B cell (primary cell): Measurements from ENCODE around the gene ARHGEF7. TPM values are rescaled to one million over a fixed set of nuclear protein-coding genes. Genes with fewer than 3 reads are reported as not detected.

ENCODE experiments used
- ATAC-seq: fragments of 200-7000 bp; cut with Tn5 transposase; one replicate; pipeline ENCODE4 v1.10.0; 2021; ENCODE audit warnings: low read depth, mild to moderate bottlenecking, moderate number of reproducible peaks, moderate library complexity
- CTCF ChIA-PET: fragments of 350-600 bp; sonication (Branson Sonifier 250); formaldehyde crosslinking; loops from one replicate; lab custom pipeline; 2021; ENCODE audit warnings: antibody characterized with exemption, inconsistent platforms; lab: Charles Lee
- POLR2A ChIA-PET: fragments of 350-600 bp; sonication (Branson Sonifier 250); formaldehyde crosslinking; loops from one replicate; lab custom pipeline; 2021; ENCODE audit warnings: antibody characterized with exemption; lab: Charles Lee
- DNase-seq: peaks from one replicate; pipeline ENCODE4 v3.0.0; 2013
- H2AFZ ChIP-seq: 2 replicates; pipeline ENCODE4 v1.6.1; 2012; ENCODE audit warnings: mild to moderate bottlenecking, low read depth, low read length; ENCODE audit not compliant: insufficient read depth, poor library complexity, severe bottlenecking
- H3K27ac ChIP-seq, 2 donors: 1 replicate in 1 of 2; 2 replicates in 1 of 2; pipeline ENCODE4 v1.5.1; 2012 to 2013; ENCODE audit warnings: low read length in 2 of 2, mild to moderate bottlenecking in 2 of 2, moderate library complexity in 1 of 2
- H3K27me3 ChIP-seq, 4 experiments: fragments of 200-600 bp in 1 of 4; sonication (generic) in 1 of 4; replicated peaks in 1 of 4; 1 replicate in 2 of 4; 2 replicates in 2 of 4; pipeline versions ENCODE4 v1.6.1 to v1.7.0; 2013 to 2016; ENCODE audit warnings: low read length in 3 of 4, mild to moderate bottlenecking in 2 of 4, mixed read lengths in 1 of 4, moderate library complexity in 1 of 4; ENCODE audit not compliant: insufficient read depth in 4 of 4, control insufficient read depth in 3 of 4; ENCODE audit errors: control extremely low read depth in 1 of 4
- H3K36me3 ChIP-seq, 2 experiments: replicated peaks in 1 of 2; 1 replicate in 1 of 2; 2 replicates in 1 of 2; pipeline versions ENCODE4 v1.6.1 to v1.7.1; 2013; ENCODE audit warnings: low read length in 1 of 2; ENCODE audit not compliant: insufficient read depth in 2 of 2, control insufficient read depth in 1 of 2; ENCODE audit errors: control extremely low read depth in 1 of 2, extremely low read depth in 1 of 2
- H3K4me1 ChIP-seq, 2 donors: fragments of 200-600 bp in 1 of 2; sonication (generic) in 1 of 2; 1 replicate in 1 of 2; 2 replicates in 1 of 2; pipeline versions ENCODE4 v1.5.1 to v1.6.1; 2013 to 2017; ENCODE audit warnings: low read length in 2 of 2; ENCODE audit not compliant: control insufficient read depth in 2 of 2, insufficient read depth in 2 of 2
- H3K4me2 ChIP-seq: replicated peaks from 2 replicates; pipeline ENCODE3; 2012; ENCODE audit warnings: mild to moderate bottlenecking, low read depth, low read length; ENCODE audit not compliant: poor library complexity, severe bottlenecking
- H3K4me3 ChIP-seq, 5 experiments: fragments of 200-600 bp in 1 of 5; sonication (generic) in 1 of 5; 1 replicate in 3 of 5; 2 replicates in 2 of 5; pipeline versions ENCODE4 v1.5.1 to v1.7.0; 2011 to 2016; ENCODE audit warnings: low read length in 4 of 5, mild to moderate bottlenecking in 4 of 5, low read depth in 2 of 5, control low read depth in 1 of 5, moderate library complexity in 1 of 5; ENCODE audit not compliant: insufficient read depth in 1 of 5; ENCODE audit errors: control extremely low read depth in 1 of 5, extremely low read depth in 1 of 5
- H3K79me2 ChIP-seq: fragments of 200-600 bp; sonication (generic); one replicate; pipeline ENCODE4 v1.6.0; 2016; ENCODE audit warnings: low read length; ENCODE audit not compliant: control insufficient read depth, insufficient read depth
- H3K9ac ChIP-seq: fragments of 200-600 bp; sonication (generic); 2 replicates; pipeline ENCODE4 v1.6.1; 2017; ENCODE audit warnings: mild to moderate bottlenecking, low read length, moderate library complexity
- H3K9me3 ChIP-seq, 3 donors: one replicate each; pipeline versions ENCODE4 v1.6.1 to v1.7.1; 2013; ENCODE audit warnings: low read length in 2 of 3; ENCODE audit not compliant: control insufficient read depth in 2 of 3, insufficient read depth in 1 of 3; ENCODE audit errors: control extremely low read depth in 1 of 3
- H4K20me1 ChIP-seq: 2 replicates; pipeline ENCODE4 v1.6.0; 2012; ENCODE audit warnings: mild to moderate bottlenecking, low read length; ENCODE audit not compliant: insufficient read depth, control insufficient read depth, poor library complexity, severe bottlenecking
- H3K27ac Mint-ChIP-seq: one replicate; pipeline ENCODE4 v1.8.0; 2021; ENCODE audit warnings: mixed read lengths
- H3K27me3 Mint-ChIP-seq: one replicate; pipeline ENCODE4 v1.8.0; 2021; ENCODE audit warnings: mixed read lengths
- H3K4me1 Mint-ChIP-seq: one replicate; pipeline ENCODE4 v1.8.0; 2021; ENCODE audit warnings: mixed read lengths
- H3K4me3 Mint-ChIP-seq: one replicate; pipeline ENCODE4 v1.8.0; 2021; ENCODE audit warnings: mixed read lengths
- H3K9me3 Mint-ChIP-seq: one replicate; pipeline ENCODE4 v1.8.0; 2022; ENCODE audit warnings: mixed read lengths; ENCODE audit not compliant: insufficient read depth
- CTCF ChIP-seq: fragments of 200-600 bp; IDR thresholded peaks from one replicate; pipeline ENCODE4 v1.8.0; 2022; ENCODE audit warnings: antibody characterized with exemption, mild to moderate bottlenecking
- EZH2 ChIP-seq: IDR thresholded peaks from 2 replicates; pipeline ENCODE4 v1.6.1; 2012; ENCODE audit warnings: borderline replicate concordance, low read depth, mild to moderate bottlenecking, moderate library complexity, low read length; ENCODE audit not compliant: insufficient read depth, poor library complexity, severe bottlenecking
- WGBS: methylation state at CpG from one replicate; pipeline ENCODE4 v1.1.5; 2013; ENCODE audit warnings: missing lambda C conversion rate; ENCODE audit not compliant: insufficient coverage; 5-methylcytosine and 5-hydroxymethylcytosine counted together
- intact Hi-C: fragments of 100-400 bp; cut with micrococcal nuclease; formaldehyde crosslinking; loops from one replicate; pipeline ENCODE4 v1.10.0; 2022
- polyA plus RNA-seq: library from polyadenylated mRNA; depleted of rRNA; stranded (reverse); fragments of >200 nt; gene quantifications from 2 replicates; pipeline ENCODE4 v1.2.3, GENCODE V29; 2012
- total RNA-seq, 2 donors: library from RNA; stranded (reverse); fragments of 120-200 nt in 1 of 2; gene quantifications; 1 replicate in 1 of 2; 2 replicates in 1 of 2; pipeline versions ENCODE4 v1.2.3 to v1.2.4, GENCODE V29; 2013 to 2022

The ARHGEF7 gene
- total and polyA plus RNA-seq, 2 donors (not counting 1 experiment from before 2014, with no cell fraction given): 62.3 to 125 TPM

GRCh38 chr13:111227405-111227804 is 112.3 kb downstream of the ARHGEF7 start:
- POLR2A ChIA-PET: no interaction called here
- no peak overlapping the region for H3K27ac ChIP-seq
- CTCF ChIA-PET: interaction anchor here (1.7 kb wide), 1 partner anchor 160 kb away, joined by 6 read pairs; no protein-coding TSS in a partner anchor

More at GRCh38 chr13:111227405-111227804, 112.3 kb downstream of the ARHGEF7 start:
- Mint-ChIP-seq H3K27me3 (no peaks in the 10 kb centered on the region), H3K27ac (no peak overlapping the region), H3K9me3 (no peaks in the 10 kb centered on the region), H3K4me3 (no peak overlapping the region), H3K4me1 (peaks cover 18% of the 10 kb centered on the region)
- Histone ChIP-seq H2AFZ (no peak overlapping the region), H3K9ac (no peak overlapping the region), H3K9me3 (no peaks in the 10 kb centered on the region), H3K27me3 (no peaks in the 10 kb centered on the region), H3K4me3 (no peak overlapping the region), H3K36me3 (peaks cover 1 to 55% of the 10 kb centered on the region in 2 experiments), H3K4me1 (no peaks in the 10 kb centered on the region), H4K20me1 (peaks cover 81% of the 10 kb centered on the region), H3K79me2 (peaks cover 91% of the 10 kb centered on the region), H3K4me2 (no peak overlapping the region)
- intact Hi-C loops: no loop called here
- no CpG with 5 or more reads among the region's 2 CpGs for WGBS
- TF ChIP-seq CTCF (no peak), EZH2 (no peak)
- ATAC-seq (no peak), DNase-seq (no peak)
